Mesothelial cell of epicardium (in vitro differentiated cells): Measurements from ENCODE around the gene ZC3H10. TPM values are rescaled to one million over a fixed set of nuclear protein-coding genes. Genes with fewer than 3 reads are reported as not detected.

Experiments
- DNase-seq, 2 experiments: peaks; one replicate each; pipeline ENCODE4 v3.0.0; 2021; ENCODE audit warnings: low spot score in 2 of 2; ENCODE audit not compliant: unreplicated experiment in 2 of 2
- H3K27ac Mint-ChIP-seq: 2 replicates; pipeline ENCODE4 v1.8.0; 2021; ENCODE audit warnings: mixed read lengths
- H3K27me3 Mint-ChIP-seq: 2 replicates; pipeline ENCODE4 v1.8.0; 2021; ENCODE audit warnings: low read depth, mixed read lengths
- H3K36me3 Mint-ChIP-seq: 2 replicates; pipeline ENCODE4 v1.8.0; 2021; ENCODE audit warnings: mixed read lengths
- H3K4me1 Mint-ChIP-seq: 2 replicates; pipeline ENCODE4 v1.8.0; 2021; ENCODE audit warnings: mixed read lengths
- H3K4me3 Mint-ChIP-seq: 2 replicates; pipeline ENCODE4 v1.8.0; 2021; ENCODE audit warnings: mild to moderate bottlenecking, moderate library complexity, mixed read lengths
- H3K9me3 Mint-ChIP-seq: 2 replicates; pipeline ENCODE4 v1.8.0; 2021; ENCODE audit warnings: mixed read lengths
- CTCF ChIP-seq: fragments of 200-600 bp; sonication (generic); IDR thresholded peaks from one replicate; pipeline ENCODE4 v1.5.0; 2021; ENCODE audit warnings: antibody characterized with exemption; ENCODE audit not compliant: unreplicated experiment
- total RNA-seq: library from RNA; stranded (reverse); gene quantifications from 3 replicates; pipeline ENCODE4 v1.2.1, GENCODE V29; 2021

ZC3H10 gene
- total RNA-seq, 1 donor from 2014 or later: 7.8 TPM

- Mint-ChIP-seq H3K27ac (peak overlapping the region; percentile 97), H3K27me3 (no peaks in the 10 kb centered on the region), H3K36me3 (peaks cover 10% of the 10 kb centered on the region), H3K9me3 (no peaks in the 10 kb centered on the region), H3K4me1 (peaks cover 31% of the 10 kb centered on the region), H3K4me3 (peak overlapping the region; percentile 95)
- no peak for DNase-seq
- no peak for TF ChIP-seq CTCF
These were observed 8.7 kb downstream of the ZC3H10 start for GRCh38 chr12:56126732-56127239.

- H3K36me3 Mint-ChIP-seq: peaks cover 17% of the 10 kb centered on the region
- no peak for TF ChIP-seq CTCF
- H3K27me3 Mint-ChIP-seq: no peaks in the 10 kb centered on the region
- H3K9me3 Mint-ChIP-seq: no peaks in the 10 kb centered on the region
- peak overlapping the region; percentile 97 for H3K27ac Mint-ChIP-seq
- no peak for DNase-seq
- H3K4me3 Mint-ChIP-seq: peak overlapping the region; percentile 95
- H3K4me1 Mint-ChIP-seq: peaks cover 31% of the 10 kb centered on the region
These were observed 9.4 kb downstream of the ZC3H10 start for GRCh38 chr12:56127485-56127887.

- H3K27me3 Mint-ChIP-seq: no peaks in the 10 kb centered on the region
- peak; percentile 94 for DNase-seq
- no peak for TF ChIP-seq CTCF
- H3K9me3 Mint-ChIP-seq: no peaks in the 10 kb centered on the region
- peak within 1 kb of the TSS; percentile 95 for H3K4me3 Mint-ChIP-seq
- peaks cover 18% of the 10 kb centered on the region for H3K36me3 Mint-ChIP-seq
- H3K4me1 Mint-ChIP-seq: peaks cover 31% of the 10 kb centered on the region
- H3K27ac Mint-ChIP-seq: peak within 1 kb of the TSS; percentile 97
These were observed 10.0 kb downstream of the ZC3H10 start, which contains the start of gene ESYT1 for GRCh38 chr12:56127888-56128669. ESYT1 (plus strand) TSS chr12:56128267; CDS start chr12:56128320, 53 bp downstream.

- TF ChIP-seq CTCF: no peak
- H3K27ac Mint-ChIP-seq: peak overlapping the region; percentile 97
- peak overlapping the region; percentile 95 for H3K4me3 Mint-ChIP-seq
- no peak for DNase-seq
- peaks cover 24% of the 10 kb centered on the region for H3K36me3 Mint-ChIP-seq
- H3K27me3 Mint-ChIP-seq: no peaks in the 10 kb centered on the region
- no peaks in the 10 kb centered on the region for H3K9me3 Mint-ChIP-seq
- peaks cover 31% of the 10 kb centered on the region for H3K4me1 Mint-ChIP-seq
These were observed 10.7 kb downstream of the ZC3H10 start for GRCh38 chr12:56128670-56129205.

GRCh38 chr12:56129206-56129941 is 11.3 kb downstream of the ZC3H10 start:
- peak overlapping the region; percentile 95 for H3K4me3 Mint-ChIP-seq
- no peaks in the 10 kb centered on the region for H3K9me3 Mint-ChIP-seq
- peaks cover 31% of the 10 kb centered on the region for H3K4me1 Mint-ChIP-seq
- DNase-seq: peak in 1 of 2 experiments; percentile 66
- H3K27me3 Mint-ChIP-seq: no peaks in the 10 kb centered on the region
- H3K36me3 Mint-ChIP-seq: peaks cover 29% of the 10 kb centered on the region
- H3K27ac Mint-ChIP-seq: peak overlapping the region; percentile 97
- TF ChIP-seq CTCF: no peak
